Ovary (tissue), 9 donors: Measurements from ENCODE around the gene VPS37D. TPM values are rescaled to one million over a fixed set of nuclear protein-coding genes. Genes with fewer than 3 reads are reported as not detected.

ENCODE experiments used
- DNase-seq, 5 donors: peaks; one replicate each; pipeline ENCODE4 v3.0.0-alpha.2; 2019 to 2020
- H3K27ac ChIP-seq, 2 donors: fragments of 200-600 bp; one replicate each; pipeline versions ENCODE4 v1.5.1 to v1.8.0; 2019 to 2022
- H3K27me3 ChIP-seq: fragments of 200-600 bp; one replicate; pipeline ENCODE4 v1.8.0; 2022
- H3K36me3 ChIP-seq: fragments of 200-600 bp; sonication (generic); one replicate; pipeline ENCODE4 v1.5.1; 2019
- H3K4me1 ChIP-seq: one replicate; pipeline ENCODE4 v1.8.1; 2013; ENCODE audit warnings: mild to moderate bottlenecking, moderate library complexity; ENCODE audit not compliant: insufficient read depth
- H3K4me3 ChIP-seq: fragments of 200-600 bp; sonication (generic); one replicate; pipeline ENCODE4 v1.5.1; 2017
- H3K9me3 ChIP-seq, 2 donors: fragments of 200-600 bp in 1 of 2; sonication (generic) in 1 of 2; one replicate each; pipeline versions ENCODE4 v1.5.1 to v1.8.1; 2013 to 2019; ENCODE audit warnings: mild to moderate bottlenecking in 1 of 2, moderate library complexity in 1 of 2
- CTCF ChIP-seq, 3 donors: fragments of 450-650 bp in 2 of 3; fragments of 200-600 bp in 1 of 3; IDR thresholded peaks; one replicate each; pipeline versions ENCODE4 v1.5.1 to v1.8.0; 2016 to 2022; ENCODE audit warnings: antibody characterized with exemption in 3 of 3, mild to moderate bottlenecking in 1 of 3
- EP300 ChIP-seq: sonication (generic); formaldehyde crosslinking; IDR thresholded peaks from one replicate; pipeline ENCODE4 v1.6.1; 2017; ENCODE audit warnings: antibody characterized with exemption
- POLR2A ChIP-seq: fragments of 450-650 bp; IDR thresholded peaks from one replicate; pipeline ENCODE4 v1.6.1; 2017; ENCODE audit warnings: antibody characterized with exemption, mild to moderate bottlenecking, moderate library complexity
- WGBS, 3 donors: extraction: QIAGEN DNeasy Blood & Tissue Kit in 1 of 3; methylation state at CpG; one replicate each; pipeline versions ENCODE4 v1.1.5 to v1.1.7; 2013 to 2017; 5-methylcytosine and 5-hydroxymethylcytosine counted together
- intact Hi-C, 4 donors: fragments of 100-400 bp; cut with DNase I; formaldehyde crosslinking; loops; one replicate each; pipeline versions ENCODE4 v1.11.0 to v1.15.1; 2022 to 2023
- polyA plus RNA-seq, 2 donors: library from polyadenylated mRNA; stranded (reverse); fragments of 200-250 nt in 1 of 2; fragments of 350-450 nt in 1 of 2; fragmentation: Illumina TruSeq in 1 of 2; extraction: RNeasy Lipid Tissue Mini Kit (QIAGEN cat#74804) in 1 of 2; gene quantifications; one replicate each; pipeline ENCODE4 v1.2.3, GENCODE V29; 2013 to 2014
- total RNA-seq, 7 donors: library from RNA; depleted of rRNA in 2 of 7; stranded (reverse); fragments of >200 nt in 2 of 7; fragmentation: NEBNext Ultra II Directional in 3 of 7; extraction: Animal tissue kit (Norgen Biotek cat#: 25700) in 3 of 7; gene quantifications; one replicate each; pipeline versions ENCODE4 v1.1.0 to v1.2.4, GENCODE V29; 2016 to 2023
- donor health status: DM: no; HTN: no; CAD: no; lungs with moderate emphysema.
- donor health status: DM: no; HTN: no; CAD: no.
- donor health status: Bipolar disorder and iron deficiency.
- donor health status: DM: yes; HTN: yes; CAD: no.
- donor health status: DM: no; HTN: no; CAD: no.
- donor health status: DM: yes; HTN: yes; CAD: no.

Gene VPS37D
- total and polyA plus RNA-seq, 9 donors, result 0.28 to 8.8 (median 6.1) TPM

GRCh38 chr7:73633844-73634243 is 33.8 kb upstream of the VPS37D start:
- Histone ChIP-seq H3K27me3 (no peaks in the 10 kb centered on the region), H3K4me3 (no peak overlapping the region), H3K4me1 (no peaks in the 10 kb centered on the region), H3K9me3 (no peaks in the 10 kb centered on the region), H3K36me3 (no peaks in the 10 kb centered on the region), H3K27ac (no peak overlapping the region)
- intact Hi-C loops, result no loop called here
- no peak for DNase-seq
- WGBS, 3 donors, result 77 to 78% (median 78%) methylated on average over 8 of the region's 8 CpGs
- TF ChIP-seq EP300, result no peak
- TF ChIP-seq POLR2A, result no peak
- no peak for TF ChIP-seq CTCF (IDR thresholded peaks at IDR 0.05)

- DNase-seq, result no peak
- Histone ChIP-seq H3K27ac (no peak overlapping the region), H3K36me3 (no peaks in the 10 kb centered on the region), H3K4me1 (no peaks in the 10 kb centered on the region), H3K27me3 (no peaks in the 10 kb centered on the region), H3K9me3 (no peaks in the 10 kb centered on the region), H3K4me3 (no peak overlapping the region)
- TF ChIP-seq CTCF (IDR thresholded peaks at IDR 0.05) (no peak), POLR2A (no peak), EP300 (no peak)
- 86 to 90% (median 87%) methylated on average over 8 of the region's 8 CpGs for WGBS, 3 donors
- intact Hi-C loops, result no loop called here
Observed at GRCh38 chr7:73635428-73636200, 32.0 kb upstream of the VPS37D start.

GRCh38 chr7:73638911-73639310 is 28.7 kb upstream of the VPS37D start:
- 56 to 62% (median 56%) methylated on average over 3 of the region's 3 CpGs for WGBS, 3 donors
- TF ChIP-seq CTCF (IDR thresholded peaks at IDR 0.05) (no peak), POLR2A (no peak), EP300 (no peak)
- intact Hi-C loops, result no loop called here
- DNase-seq, result no peak
- H3K36me3 ChIP-seq, result no peaks in the 10 kb centered on the region
- H3K9me3 ChIP-seq, result no peaks in the 10 kb centered on the region
- H3K4me3 ChIP-seq, result no peak overlapping the region
- H3K27ac ChIP-seq, result no peak overlapping the region
- H3K4me1 ChIP-seq, result no peaks in the 10 kb centered on the region
- no peaks in the 10 kb centered on the region for H3K27me3 ChIP-seq

GRCh38 chr7:73642834-73643233 is 24.8 kb upstream of the VPS37D start:
- intact Hi-C loops, result no loop called here
- Histone ChIP-seq H3K36me3 (no peaks in the 10 kb centered on the region), H3K27me3 (no peaks in the 10 kb centered on the region), H3K27ac (no peak overlapping the region), H3K4me3 (no peak overlapping the region), H3K4me1 (peaks cover 3% of the 10 kb centered on the region), H3K9me3 (no peaks in the 10 kb centered on the region)
- DNase-seq, result no peak
- no peak for TF ChIP-seq POLR2A
- TF ChIP-seq CTCF (IDR thresholded peaks at IDR 0.05), result no peak
- no peak for TF ChIP-seq EP300
- WGBS, 3 donors, result 68 to 69% (median 68%) methylated on average over 2 of the region's 2 CpGs
